Keratinocyte (primary cell): ENCODE data around the gene SUGCT. TPM values are rescaled to one million over a fixed set of nuclear protein-coding genes. Genes with fewer than 3 reads are reported as not detected.
"Not testable (repeated sequence)": the region's sequence is repeated elsewhere in the genome, so short reads cannot be mapped to it uniquely, and the experiment has no call there.

Source experiments
- DNase-seq: peaks from one replicate; pipeline ENCODE4 v3.0.0-alpha.2; 2011; ENCODE audit warnings: low read depth, missing footprints, low spot score
- FAIRE-seq: peaks from 2 replicates; lab custom pipeline; 2011; peaks lifted over from hg19 to GRCh38; lab: Jason Lieb, UNC
- H2AFZ ChIP-seq: 2 replicates; pipeline ENCODE4 v1.6.0; 2012; ENCODE audit warnings: low read length, control low read depth, inconsistent platforms; ENCODE audit not compliant: control insufficient read depth
- H3K27ac ChIP-seq: 2 replicates; pipeline ENCODE4 v1.5.1; 2011; ENCODE audit warnings: low read length; ENCODE audit not compliant: control insufficient read depth, insufficient read depth
- H3K27me3 ChIP-seq: 3 replicates; pipeline ENCODE4 v1.6.0; 2011; ENCODE audit warnings: low read length; ENCODE audit not compliant: control insufficient read depth, insufficient read depth; ENCODE audit errors: extremely low read depth
- H3K36me3 ChIP-seq, 2 experiments: 2 replicates in 1 of 2; 3 replicates in 1 of 2; pipeline ENCODE4 v1.5.1; 2011; ENCODE audit warnings: low read length in 2 of 2, mild to moderate bottlenecking in 1 of 2; ENCODE audit not compliant: control insufficient read depth in 2 of 2, insufficient read depth in 2 of 2; ENCODE audit errors: extremely low read depth in 1 of 2
- H3K4me1 ChIP-seq: 3 replicates; pipeline ENCODE4 v1.5.1; 2011; ENCODE audit warnings: low read length; ENCODE audit not compliant: control insufficient read depth, insufficient read depth; ENCODE audit errors: extremely low read depth
- H3K4me2 ChIP-seq: 3 replicates; pipeline ENCODE4 v1.6.0; 2011; ENCODE audit warnings: low read depth, low read length; ENCODE audit not compliant: control insufficient read depth, insufficient read depth; ENCODE audit errors: extremely low read depth
- H3K4me3 ChIP-seq, 3 experiments: fragments of 200-600 bp in 1 of 3; sonication (generic) in 1 of 3; 2 replicates in 2 of 3; 3 replicates in 1 of 3; pipeline ENCODE4 v1.5.1; 2011 to 2016; ENCODE audit warnings: low read length in 3 of 3, mild to moderate bottlenecking in 3 of 3, control low read depth in 2 of 3, inconsistent platforms in 1 of 3, low read depth in 1 of 3, mixed read lengths in 1 of 3, mixed run types in 1 of 3, moderate library complexity in 1 of 3; ENCODE audit not compliant: control insufficient read depth in 2 of 3, insufficient read depth in 2 of 3; ENCODE audit errors: extremely low read depth in 1 of 3
- H3K79me2 ChIP-seq: 2 replicates; pipeline ENCODE4 v1.6.0; 2012; ENCODE audit warnings: low read length; ENCODE audit not compliant: control insufficient read depth, insufficient read depth
- H3K9ac ChIP-seq: 3 replicates; pipeline ENCODE4 v1.6.0; 2011; ENCODE audit warnings: low read length; ENCODE audit not compliant: control insufficient read depth, insufficient read depth; ENCODE audit errors: extremely low read depth
- H3K9me1 ChIP-seq: 3 replicates; pipeline ENCODE4 v1.6.0; 2011; ENCODE audit warnings: low read length; ENCODE audit not compliant: control insufficient read depth, insufficient read depth; ENCODE audit errors: extremely low read depth
- H3K9me3 ChIP-seq: 2 replicates; pipeline ENCODE4 v1.5.1; 2012; ENCODE audit warnings: low read depth, low read length; ENCODE audit not compliant: control insufficient read depth
- H4K20me1 ChIP-seq: 3 replicates; pipeline ENCODE4 v1.6.0; 2011; ENCODE audit warnings: low read length; ENCODE audit not compliant: control insufficient read depth, insufficient read depth; ENCODE audit errors: extremely low read depth
- EZH2 ChIP-seq: IDR thresholded peaks from one replicate; pipeline ENCODE4 v1.6.1; 2012; ENCODE audit warnings: inconsistent platforms, mild to moderate bottlenecking, low read length, moderate library complexity
- dilution Hi-C: fragments of 300-500 bp; cut with MboI; formaldehyde crosslinking; loops from one replicate; pipeline ENCODE4 v1.7.0; 2020; ENCODE audit warnings: low sequenced_read_pairs; ENCODE audit not compliant: extremely low pct_ligation_motif_present
- polyA plus RNA-seq, 5 experiments: library from polyadenylated mRNA; depleted of rRNA in 3 of 5; stranded (reverse) in 3 of 5; stranded (forward) in 1 of 5; unstranded in 1 of 5; fragments of >200 nt; gene quantifications; 1 replicate in 1 of 5; 2 replicates in 3 of 5; 3 replicates in 1 of 5; pipeline versions ENCODE4 v1.2.1 to v1.2.3, GENCODE V29; 2011 to 2012; ENCODE audit warnings: missing spikeins in 2 of 5, low read depth in 1 of 5, low replicate concordance in 1 of 5
- TF ChIP-seq, protein P1 (sequence below), 3 experiments: IDR thresholded peaks in 1 of 3; conservative IDR thresholded peaks in 1 of 3; optimal IDR thresholded peaks in 1 of 3; 2 replicates in 2 of 3; 3 replicates in 1 of 3; pipeline versions ENCODE3 to v1.5.1; 2011; ENCODE audit warnings: low read length in 3 of 3, mild to moderate bottlenecking in 3 of 3, moderate library complexity in 2 of 3, control low read depth in 1 of 3, inconsistent platforms in 1 of 3; ENCODE audit not compliant: insufficient read depth in 2 of 3; ENCODE audit errors: extremely low read depth in 1 of 3

Gene SUGCT
- polyA plus RNA-seq, 1 donor (not counting 4 experiments of a cell fraction or from before 2014, with no cell fraction given), result 134 TPM

DNA sequence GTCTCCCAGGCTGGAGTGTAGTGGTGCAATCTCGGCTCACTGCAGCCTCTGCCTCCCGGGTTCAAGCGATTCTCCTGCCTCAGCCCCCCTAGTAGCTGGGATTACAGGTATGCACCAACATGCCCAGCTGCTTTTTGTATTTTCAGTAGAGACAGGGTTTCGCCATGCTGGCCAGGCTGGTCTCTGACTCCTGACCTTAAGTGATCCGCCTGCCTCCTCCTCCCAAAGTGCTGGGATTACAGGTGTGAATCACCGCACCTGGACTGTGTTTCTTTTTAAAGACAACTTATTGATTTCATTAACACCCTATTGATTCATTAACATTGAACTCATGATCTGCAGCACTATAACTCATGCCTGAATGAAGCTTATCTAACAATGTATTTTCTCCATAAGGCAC, 40.5 kb downstream of the SUGCT start:
- H3K9ac ChIP-seq, H3K79me2 ChIP-seq, H2AFZ ChIP-seq, H3K36me3 ChIP-seq, H3K4me1 ChIP-seq, H3K4me3 ChIP-seq, H4K20me1 ChIP-seq, FAIRE-seq, H3K27ac ChIP-seq, H3K9me1 ChIP-seq, H3K4me2 ChIP-seq, dilution Hi-C loops, DNase-seq, H3K9me3 ChIP-seq, H3K27me3 ChIP-seq: not testable (repeated sequence)

DNA sequence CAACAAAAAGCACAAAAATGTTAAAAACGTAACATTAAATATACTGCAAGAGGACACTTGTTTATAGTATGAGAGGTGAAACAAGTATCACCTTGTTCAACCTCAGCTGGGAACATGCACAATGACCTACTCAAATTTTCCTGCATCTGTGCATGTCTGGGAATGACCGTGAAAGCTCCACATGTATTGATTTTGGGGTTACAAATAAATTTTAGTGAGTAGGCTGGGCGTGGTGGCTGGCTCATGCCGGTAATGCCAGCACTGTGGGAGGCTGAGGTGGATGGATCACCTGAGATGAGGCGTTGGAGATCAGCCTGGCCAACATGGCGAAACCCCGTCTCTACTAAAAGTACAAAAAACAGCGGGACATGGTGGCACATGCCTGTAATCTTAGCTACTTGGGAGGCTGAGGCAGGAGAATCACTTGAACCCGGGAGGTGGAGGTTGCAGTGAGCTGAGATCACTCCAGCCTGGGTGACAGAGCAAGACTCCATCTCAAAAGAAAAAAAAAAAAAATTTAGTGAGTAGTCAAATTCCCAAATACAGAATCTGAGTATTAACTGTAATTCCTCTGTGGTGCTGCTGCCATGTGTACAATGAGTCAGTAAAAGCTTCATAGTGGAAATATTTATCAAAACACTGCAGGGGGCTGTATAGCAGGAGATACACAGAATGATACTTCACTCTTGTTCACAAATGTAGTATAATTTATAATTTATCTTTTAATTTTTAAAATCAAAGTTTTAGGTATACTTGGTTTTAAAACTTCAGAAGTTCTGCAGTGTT, 41.1 kb downstream of the SUGCT start:
- no peak for DNase-seq
- Histone ChIP-seq H3K9me3 (no peaks in the 10 kb centered on the region), H3K27ac (no peak overlapping the region), H3K4me3 (no peak overlapping the region), H3K27me3 (no peaks in the 10 kb centered on the region), H3K9me1 (no peaks in the 10 kb centered on the region), H3K9ac (no peak overlapping the region), H3K4me2 (no peak overlapping the region), H4K20me1 (no peaks in the 10 kb centered on the region), H3K36me3 (no peaks in the 10 kb centered on the region), H2AFZ (no peak overlapping the region), H3K79me2 (no peaks in the 10 kb centered on the region), H3K4me1 (no peaks in the 10 kb centered on the region)
- TF ChIP-seq EZH2, result no peak
- TF ChIP-seq, protein P1, sequence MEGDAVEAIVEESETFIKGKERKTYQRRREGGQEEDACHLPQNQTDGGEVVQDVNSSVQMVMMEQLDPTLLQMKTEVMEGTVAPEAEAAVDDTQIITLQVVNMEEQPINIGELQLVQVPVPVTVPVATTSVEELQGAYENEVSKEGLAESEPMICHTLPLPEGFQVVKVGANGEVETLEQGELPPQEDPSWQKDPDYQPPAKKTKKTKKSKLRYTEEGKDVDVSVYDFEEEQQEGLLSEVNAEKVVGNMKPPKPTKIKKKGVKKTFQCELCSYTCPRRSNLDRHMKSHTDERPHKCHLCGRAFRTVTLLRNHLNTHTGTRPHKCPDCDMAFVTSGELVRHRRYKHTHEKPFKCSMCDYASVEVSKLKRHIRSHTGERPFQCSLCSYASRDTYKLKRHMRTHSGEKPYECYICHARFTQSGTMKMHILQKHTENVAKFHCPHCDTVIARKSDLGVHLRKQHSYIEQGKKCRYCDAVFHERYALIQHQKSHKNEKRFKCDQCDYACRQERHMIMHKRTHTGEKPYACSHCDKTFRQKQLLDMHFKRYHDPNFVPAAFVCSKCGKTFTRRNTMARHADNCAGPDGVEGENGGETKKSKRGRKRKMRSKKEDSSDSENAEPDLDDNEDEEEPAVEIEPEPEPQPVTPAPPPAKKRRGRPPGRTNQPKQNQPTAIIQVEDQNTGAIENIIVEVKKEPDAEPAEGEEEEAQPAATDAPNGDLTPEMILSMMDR (optimal IDR thresholded peaks at IDR 0.05 in 1 of 3, IDR thresholded peaks at IDR 0.05 in 1 of 3, conservative IDR thresholded peaks at IDR 0.05 in 1 of 3; ENCODE audit: extremely low read depth in 1 of 3, insufficient read depth in 2 of 3, low read length in 3 of 3), result no peak
- dilution Hi-C loops, result no loop called here
- FAIRE-seq, result no peak

DNA sequence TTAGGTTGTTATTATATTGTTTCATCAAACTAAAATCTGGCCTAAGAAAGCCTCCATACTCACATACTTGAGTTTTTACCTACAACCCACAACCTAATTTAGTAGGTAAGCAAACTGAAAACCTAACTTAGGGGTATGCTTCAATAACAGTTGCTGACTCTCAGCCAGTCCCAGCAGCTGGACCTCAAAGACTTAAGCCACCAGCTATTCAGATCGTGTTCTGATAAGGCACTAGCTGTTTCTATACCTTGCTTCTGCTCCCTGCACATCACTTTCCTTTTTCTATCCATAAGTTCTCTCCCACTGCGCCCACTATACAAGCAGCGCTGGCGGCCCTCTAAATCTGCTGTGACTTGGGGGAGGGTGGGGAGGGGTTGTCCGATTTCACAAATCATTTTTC, 42.3 kb downstream of the SUGCT start:
- no peak overlapping the region for H3K9ac ChIP-seq
- H3K4me1 ChIP-seq, result no peaks in the 10 kb centered on the region
- dilution Hi-C loops, result no loop called here
- H3K4me3 ChIP-seq, result no peak overlapping the region
- no peaks in the 10 kb centered on the region for H3K9me1 ChIP-seq
- no peaks in the 10 kb centered on the region for H3K27me3 ChIP-seq
- H4K20me1 ChIP-seq, result no peaks in the 10 kb centered on the region
- H3K27ac ChIP-seq, result no peak overlapping the region
- H3K79me2 ChIP-seq, result no peaks in the 10 kb centered on the region
- DNase-seq, result no peak
- no peak overlapping the region for H2AFZ ChIP-seq
- TF ChIP-seq EZH2, result no peak
- TF ChIP-seq, protein P1 (optimal IDR thresholded peaks at IDR 0.05 in 1 of 3, IDR thresholded peaks at IDR 0.05 in 1 of 3, conservative IDR thresholded peaks at IDR 0.05 in 1 of 3; ENCODE audit: extremely low read depth in 1 of 3, insufficient read depth in 2 of 3, low read length in 3 of 3), result no peak
- H3K9me3 ChIP-seq, result no peaks in the 10 kb centered on the region
- no peak overlapping the region for H3K4me2 ChIP-seq
- FAIRE-seq, result no peak
- no peaks in the 10 kb centered on the region for H3K36me3 ChIP-seq
